ENCODE results near the gene AAMP.

AAMP gene

DNA sequence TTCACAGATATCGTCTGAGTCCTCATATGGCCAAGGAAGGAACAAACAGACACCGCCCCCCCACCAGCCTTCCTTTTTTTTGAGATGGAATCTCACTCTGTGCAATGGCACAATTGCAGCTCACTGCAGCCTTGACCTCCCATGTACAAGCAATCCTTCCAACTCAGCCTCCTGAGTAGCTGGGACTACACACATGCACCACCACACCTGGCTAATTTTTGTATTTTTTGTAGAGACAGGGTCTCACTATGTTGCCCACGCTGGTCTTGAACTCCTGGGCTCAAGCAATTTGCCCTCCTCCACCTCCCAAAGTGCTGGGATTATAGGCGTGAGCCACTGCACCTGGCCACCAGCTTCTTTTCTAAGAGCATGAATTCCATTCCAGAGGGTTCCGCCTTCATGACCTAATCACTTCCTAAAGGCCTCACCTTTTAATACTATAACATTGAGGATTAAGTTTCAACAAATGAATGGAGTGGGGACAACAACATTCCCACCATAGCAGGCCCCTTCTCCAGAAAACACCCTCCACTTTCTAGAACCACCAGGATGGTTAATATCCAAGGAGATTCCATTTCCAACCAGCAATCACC lies 24.6 kb upstream of the AAMP start:
- TF ChIP-seq, protein P1, sequence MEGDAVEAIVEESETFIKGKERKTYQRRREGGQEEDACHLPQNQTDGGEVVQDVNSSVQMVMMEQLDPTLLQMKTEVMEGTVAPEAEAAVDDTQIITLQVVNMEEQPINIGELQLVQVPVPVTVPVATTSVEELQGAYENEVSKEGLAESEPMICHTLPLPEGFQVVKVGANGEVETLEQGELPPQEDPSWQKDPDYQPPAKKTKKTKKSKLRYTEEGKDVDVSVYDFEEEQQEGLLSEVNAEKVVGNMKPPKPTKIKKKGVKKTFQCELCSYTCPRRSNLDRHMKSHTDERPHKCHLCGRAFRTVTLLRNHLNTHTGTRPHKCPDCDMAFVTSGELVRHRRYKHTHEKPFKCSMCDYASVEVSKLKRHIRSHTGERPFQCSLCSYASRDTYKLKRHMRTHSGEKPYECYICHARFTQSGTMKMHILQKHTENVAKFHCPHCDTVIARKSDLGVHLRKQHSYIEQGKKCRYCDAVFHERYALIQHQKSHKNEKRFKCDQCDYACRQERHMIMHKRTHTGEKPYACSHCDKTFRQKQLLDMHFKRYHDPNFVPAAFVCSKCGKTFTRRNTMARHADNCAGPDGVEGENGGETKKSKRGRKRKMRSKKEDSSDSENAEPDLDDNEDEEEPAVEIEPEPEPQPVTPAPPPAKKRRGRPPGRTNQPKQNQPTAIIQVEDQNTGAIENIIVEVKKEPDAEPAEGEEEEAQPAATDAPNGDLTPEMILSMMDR (IDR thresholded peaks at IDR 0.05; ENCODE audit: control extremely low read depth, extremely low read depth, low read depth, missing control alignments): no peak
- CTCF ChIA-PET: interaction anchor here (1.2 to 4.1 kb wide), 4 partner anchors 7 to 62 kb away, joined by 3 to 22 read pairs (median 4); partner anchors contain the start of gene CATIP
- POLR2A ChIA-PET: no interaction called here
- no peak for DNase-seq (ENCODE audit: extremely low spot score)

- POLR2A ChIA-PET: no interaction called here
- TF ChIP-seq, protein P1 (IDR thresholded peaks at IDR 0.05; ENCODE audit: control extremely low read depth, extremely low read depth, low read depth, missing control alignments): no peak
- no peak for DNase-seq (ENCODE audit: extremely low spot score)
- CTCF ChIA-PET: interaction anchor here (0.9 to 5.0 kb wide), 6 partner anchors 8 to 100 kb away, joined by 3 to 37 read pairs (median 4); partner anchors contain the start of gene CATIP
Observed at GRCh38 chr2:218293715-218294429, 23.9 kb upstream of the AAMP start.

GRCh38 chr2:218292048-218293014 lies 22.4 kb upstream of the AAMP start, which contains the start of gene TMBIM1:
Gene TMBIM1 (minus strand): TSS chr2:218292503. CDS start chr2:218282141, 10,362 bp downstream.
- POLR2A ChIA-PET: no interaction called here
- CTCF ChIA-PET: interaction anchor here (0.6 to 5.0 kb wide), 16 partner anchors 10 to 451 kb away, joined by 3 to 42 read pairs (median 4); partner anchors contain the start of genes AAMP, CATIP and PNKD
- TF ChIP-seq, protein P1 (IDR thresholded peaks at IDR 0.05; ENCODE audit: control extremely low read depth, extremely low read depth, low read depth, missing control alignments): peak; percentile 86
- DNase-seq (ENCODE audit: extremely low spot score): peak; percentile 93

- POLR2A ChIA-PET: no interaction called here
Observed at GRCh38 chr2:218291318-218292047, 21.5 kb upstream of the AAMP start.

DNA sequence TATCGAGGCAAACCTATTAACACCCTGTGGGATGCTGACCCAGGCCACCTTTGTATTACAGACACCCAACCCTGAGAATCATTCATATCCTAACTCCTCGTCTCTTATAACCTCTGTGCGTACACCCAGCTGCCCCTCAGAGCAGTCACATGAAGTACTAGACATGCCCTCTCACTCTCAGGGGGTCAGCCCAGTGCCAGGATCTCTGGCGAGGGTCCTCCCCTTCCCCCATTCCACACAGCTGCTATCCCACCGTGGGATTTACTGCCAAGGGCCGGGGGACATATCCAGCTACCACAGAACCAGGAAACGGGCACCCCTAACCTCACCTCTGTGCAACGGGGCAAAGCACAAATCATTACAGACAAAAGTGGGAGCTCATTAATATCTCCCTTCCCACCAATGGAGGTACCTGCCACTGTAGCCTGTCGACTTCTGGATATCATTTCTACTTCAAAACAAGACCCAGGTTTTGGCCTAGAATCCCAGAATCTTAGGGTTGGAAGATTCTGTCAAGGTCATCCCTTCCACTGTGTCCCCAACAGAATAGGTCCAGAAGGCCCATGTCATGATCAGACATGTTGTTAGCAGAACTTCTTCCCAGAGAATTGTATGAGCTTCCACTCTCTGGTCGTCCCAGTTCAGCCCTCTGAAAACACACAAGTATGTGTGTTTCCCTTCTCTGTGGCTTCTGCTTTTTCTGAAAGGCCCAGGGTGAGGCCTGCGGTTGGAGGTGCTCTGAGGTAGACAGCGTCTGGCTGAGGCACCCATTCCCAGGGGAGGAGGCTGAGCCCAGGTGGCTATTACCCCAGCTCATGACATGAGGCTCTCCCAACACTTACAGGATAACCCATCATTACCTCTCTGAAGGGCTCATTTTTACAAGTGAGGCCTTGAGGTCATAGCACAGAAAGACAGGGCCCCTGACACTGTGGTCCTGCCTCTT lies 20.7 kb upstream of the AAMP start:
- DNase-seq (ENCODE audit: extremely low spot score): peak; percentile 72
- CTCF ChIA-PET: interaction anchor here (0.8 to 5.0 kb wide), 14 partner anchors 9 to 452 kb away, joined by 3 to 42 read pairs (median 6); partner anchors contain the start of genes AAMP, CATIP and PNKD
- POLR2A ChIA-PET: interaction anchor here (0.7 kb wide), 1 partner anchor 20 kb away, joined by 3 read pairs; the partner anchor contains the start of genes AAMP and PNKD

More at GRCh38 chr2:218291318-218292047, 21.5 kb upstream of the AAMP start:
- CTCF ChIA-PET: interaction anchor here (0.9 to 5.0 kb wide), 14 partner anchors 8 to 452 kb away, joined by 3 to 42 read pairs (median 6); partner anchors contain the start of genes AAMP, CATIP and PNKD
- no peak for DNase-seq (ENCODE audit: extremely low spot score)
- TF ChIP-seq, protein P1 (IDR thresholded peaks at IDR 0.05; ENCODE audit: control extremely low read depth, extremely low read depth, low read depth, missing control alignments): no peak

More for the DNA sequence above, 20.7 kb upstream of the AAMP start:
- TF ChIP-seq, protein P1 (IDR thresholded peaks at IDR 0.05; ENCODE audit: control extremely low read depth, extremely low read depth, low read depth, missing control alignments): no peak
